ENCODE results near the gene DDX20. TPM values are rescaled to one million over a fixed set of nuclear protein-coding genes. Genes with fewer than 3 reads are reported as not detected.

DDX20 gene
- total RNA-seq, 1 experiment from 2014 or later = 22.2 TPM

DNA sequence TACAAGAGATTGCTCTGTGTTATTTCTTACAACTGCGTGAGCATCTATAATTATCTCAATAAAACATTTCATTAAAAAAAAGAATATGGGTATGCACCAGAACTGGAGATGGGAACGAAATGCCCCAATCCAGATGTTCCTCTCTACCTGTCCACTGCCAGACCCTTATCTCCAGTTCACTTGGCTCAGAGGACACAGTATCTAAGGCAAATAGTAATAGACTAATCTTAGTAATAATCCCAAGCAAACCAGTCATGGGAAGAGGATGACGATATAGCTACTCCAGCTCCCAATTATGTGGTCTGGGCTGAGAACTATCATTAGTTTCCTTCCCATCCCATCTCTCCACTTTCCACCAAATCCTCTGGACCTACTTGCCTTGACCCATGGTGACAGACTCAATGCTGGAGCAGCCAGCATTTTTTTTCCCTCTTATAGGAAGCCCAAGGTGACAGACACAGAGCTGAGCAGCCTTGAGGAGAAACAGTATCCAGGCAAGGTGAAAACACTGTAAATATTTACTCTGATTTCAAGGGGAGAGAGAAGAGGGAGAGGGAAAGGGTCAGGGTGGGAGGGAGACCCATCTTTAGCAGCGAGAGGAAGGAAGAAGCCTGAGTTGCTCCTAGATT is 28.7 kb downstream of the DDX20 start:
- Histone ChIP-seq H3K9ac (ENCODE audit: low read length) (no peak overlapping the region), H3K79me2 (ENCODE audit: low read length) (no peaks in the 10 kb centered on the region), H3K4me1 (ENCODE audit: insufficient read depth, low read length) (no peaks in the 10 kb centered on the region), H3K4me3 (ENCODE audit: low read length) (no peak overlapping the region), H3F3A (ENCODE audit: low read length, unreplicated experiment) (no peaks in the 10 kb centered on the region), H3K9me3 (ENCODE audit: low read length) (no peaks in the 10 kb centered on the region), H3K36me3 (ENCODE audit: low read depth, low read length) (no peaks in the 10 kb centered on the region), H3K9me2 (replicated peaks; ENCODE audit: low read length) (no peaks in the 10 kb centered on the region), H3K27me3 (ENCODE audit: low read length) (peaks cover 54% of the 10 kb centered on the region), H3K4me2 (ENCODE audit: low read length) (no peak overlapping the region), H2AFZ (ENCODE audit: low read length) (no peak overlapping the region), H4K20me1 (ENCODE audit: low read length) (no peaks in the 10 kb centered on the region), H3K27ac (ENCODE audit: low read length) (no peak overlapping the region)
- ChIA-PET POLR2A (ENCODE audit: unreplicated experiment) (no interaction called here), CTCF (no interaction called here)
- intact Hi-C loops (cut with micrococcal nuclease) = no loop called here
- ATAC-seq (no peak), DNase-seq (no peak)
- TF ChIP-seq EZH2phosphoT487 (IDR thresholded peaks at IDR 0.05; ENCODE audit: borderline replicate concordance, low read length) (no peak), EZH2 (IDR thresholded peaks at IDR 0.05; ENCODE audit: low read length, unreplicated experiment) (no peak)
- TF ChIP-seq, protein P1, sequence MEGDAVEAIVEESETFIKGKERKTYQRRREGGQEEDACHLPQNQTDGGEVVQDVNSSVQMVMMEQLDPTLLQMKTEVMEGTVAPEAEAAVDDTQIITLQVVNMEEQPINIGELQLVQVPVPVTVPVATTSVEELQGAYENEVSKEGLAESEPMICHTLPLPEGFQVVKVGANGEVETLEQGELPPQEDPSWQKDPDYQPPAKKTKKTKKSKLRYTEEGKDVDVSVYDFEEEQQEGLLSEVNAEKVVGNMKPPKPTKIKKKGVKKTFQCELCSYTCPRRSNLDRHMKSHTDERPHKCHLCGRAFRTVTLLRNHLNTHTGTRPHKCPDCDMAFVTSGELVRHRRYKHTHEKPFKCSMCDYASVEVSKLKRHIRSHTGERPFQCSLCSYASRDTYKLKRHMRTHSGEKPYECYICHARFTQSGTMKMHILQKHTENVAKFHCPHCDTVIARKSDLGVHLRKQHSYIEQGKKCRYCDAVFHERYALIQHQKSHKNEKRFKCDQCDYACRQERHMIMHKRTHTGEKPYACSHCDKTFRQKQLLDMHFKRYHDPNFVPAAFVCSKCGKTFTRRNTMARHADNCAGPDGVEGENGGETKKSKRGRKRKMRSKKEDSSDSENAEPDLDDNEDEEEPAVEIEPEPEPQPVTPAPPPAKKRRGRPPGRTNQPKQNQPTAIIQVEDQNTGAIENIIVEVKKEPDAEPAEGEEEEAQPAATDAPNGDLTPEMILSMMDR (conservative IDR thresholded peaks at IDR 0.05; ENCODE audit: low read depth, low read length) = no peak; the same call in 1 of the 2 replicates
- no TSS peak for BruUV-seq (replicated peaks)

DNA sequence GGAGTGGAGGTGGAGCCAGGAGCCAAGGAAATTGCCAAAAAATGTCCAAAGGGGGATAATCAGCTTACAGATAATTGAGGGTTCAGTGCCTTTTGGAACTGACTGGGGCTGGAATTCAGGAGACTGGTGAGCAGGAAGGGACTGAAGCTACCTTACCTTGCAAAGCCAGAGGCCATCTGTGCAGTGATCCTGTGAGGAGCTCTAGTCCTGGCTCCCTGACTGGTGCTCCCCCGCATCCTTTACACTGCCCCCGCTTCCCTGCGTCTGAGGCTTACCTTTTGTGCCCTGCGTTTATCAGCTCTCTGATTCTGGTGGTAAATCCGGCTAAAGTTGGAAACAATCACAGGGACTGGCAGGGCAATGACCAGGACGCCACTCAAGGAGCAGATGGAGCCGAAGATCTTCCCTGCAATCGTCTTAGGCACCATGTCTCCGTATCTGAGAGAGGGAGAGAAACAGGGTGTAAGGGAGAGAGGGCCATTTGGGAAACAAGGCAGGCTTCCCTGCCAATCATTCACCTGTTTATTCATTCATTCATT is 31.0 kb downstream of the DDX20 start:
- TF ChIP-seq, protein P1 (conservative IDR thresholded peaks at IDR 0.05; ENCODE audit: low read depth, low read length) = no peak
- TF ChIP-seq EZH2phosphoT487 (IDR thresholded peaks at IDR 0.05; ENCODE audit: borderline replicate concordance, low read length) = no peak
- TF ChIP-seq EZH2 (IDR thresholded peaks at IDR 0.05; ENCODE audit: low read length, unreplicated experiment) = no peak
- no peaks in the 10 kb centered on the region for H3K36me3 ChIP-seq (ENCODE audit: low read depth, low read length)
- H3K4me2 ChIP-seq (ENCODE audit: low read length) = no peak overlapping the region
- intact Hi-C loops (cut with micrococcal nuclease) = no loop called here
- H4K20me1 ChIP-seq (ENCODE audit: low read length) = no peaks in the 10 kb centered on the region
- POLR2A ChIA-PET (ENCODE audit: unreplicated experiment) = no interaction called here
- no peaks in the 10 kb centered on the region for H3K79me2 ChIP-seq (ENCODE audit: low read length)
- BruUV-seq (replicated peaks) = no TSS peak
- no peak for DNase-seq
- H3K4me3 ChIP-seq (ENCODE audit: low read length) = no peak overlapping the region
- H2AFZ ChIP-seq (ENCODE audit: low read length) = no peak overlapping the region
- peaks cover 78% of the 10 kb centered on the region for H3K27me3 ChIP-seq (ENCODE audit: low read length)
- H3K9me2 ChIP-seq (replicated peaks; ENCODE audit: low read length) = no peaks in the 10 kb centered on the region
- no peaks in the 10 kb centered on the region for H3F3A ChIP-seq (ENCODE audit: low read length, unreplicated experiment)
- CTCF ChIA-PET = no interaction called here
- H3K27ac ChIP-seq (ENCODE audit: low read length) = no peak overlapping the region
- H3K9me3 ChIP-seq (ENCODE audit: low read length) = no peaks in the 10 kb centered on the region
- no peaks in the 10 kb centered on the region for H3K4me1 ChIP-seq (ENCODE audit: insufficient read depth, low read length)
- no peak overlapping the region for H3K9ac ChIP-seq (ENCODE audit: low read length)
- no peak for ATAC-seq

DNA sequence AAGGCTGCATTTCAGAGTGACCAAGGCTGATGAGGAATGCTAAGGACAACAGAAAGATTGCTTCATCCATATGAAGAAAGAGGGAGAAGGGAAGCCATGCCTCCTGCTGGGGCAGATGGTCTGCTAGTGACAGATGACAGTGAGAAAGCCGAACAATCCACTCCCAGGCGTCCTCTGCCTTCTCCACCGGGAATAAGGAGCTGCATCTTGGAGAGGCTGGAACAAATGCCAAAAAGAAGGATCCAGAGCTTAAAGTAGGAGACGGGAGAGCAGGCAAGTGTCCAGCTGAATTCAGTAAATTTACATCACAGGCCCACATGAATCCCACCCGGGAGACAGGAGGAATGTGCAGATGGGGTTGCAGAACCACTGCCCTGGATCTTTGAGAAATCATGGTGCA is 33.4 kb downstream of the DDX20 start:
- ATAC-seq (no peak), DNase-seq (no peak)
- intact Hi-C loops (cut with micrococcal nuclease) = no loop called here
- BruUV-seq (replicated peaks) = no TSS peak
- no peaks in the 10 kb centered on the region for H3F3A ChIP-seq (ENCODE audit: low read length, unreplicated experiment)
- POLR2A ChIA-PET (ENCODE audit: unreplicated experiment) = no interaction called here
- no peaks in the 10 kb centered on the region for H3K9me3 ChIP-seq (ENCODE audit: low read length)
- H3K4me2 ChIP-seq (ENCODE audit: low read length) = no peak overlapping the region
- no peak overlapping the region for H3K4me3 ChIP-seq (ENCODE audit: low read length)
- no peak overlapping the region for H2AFZ ChIP-seq (ENCODE audit: low read length)
- no peaks in the 10 kb centered on the region for H3K4me1 ChIP-seq (ENCODE audit: insufficient read depth, low read length)
- H3K79me2 ChIP-seq (ENCODE audit: low read length) = no peaks in the 10 kb centered on the region
- no peaks in the 10 kb centered on the region for H3K9me2 ChIP-seq (replicated peaks; ENCODE audit: low read length)
- no peaks in the 10 kb centered on the region for H4K20me1 ChIP-seq (ENCODE audit: low read length)
- no peak overlapping the region for H3K9ac ChIP-seq (ENCODE audit: low read length)
- no peak overlapping the region for H3K27ac ChIP-seq (ENCODE audit: low read length)
- TF ChIP-seq, protein P1 (conservative IDR thresholded peaks at IDR 0.05; ENCODE audit: low read depth, low read length) = no peak
- TF ChIP-seq EZH2 (IDR thresholded peaks at IDR 0.05; ENCODE audit: low read length, unreplicated experiment) (no peak), EZH2phosphoT487 (IDR thresholded peaks at IDR 0.05; ENCODE audit: borderline replicate concordance, low read length) (no peak)
- CTCF ChIA-PET = no interaction called here
- H3K27me3 ChIP-seq (ENCODE audit: low read length) = peaks cover 90% of the 10 kb centered on the region
- no peaks in the 10 kb centered on the region for H3K36me3 ChIP-seq (ENCODE audit: low read depth, low read length)

Measured in PC-3 (cell line).